DOHH2 (cell line): Measurements from ENCODE around the gene MYL5.

ENCODE experiments used
- CTCF ChIP-seq: fragments of 200-600 bp; sonication (generic); IDR thresholded peaks from one replicate; pipeline ENCODE4 v1.5.1; 2014; ENCODE audit warnings: antibody characterized with exemption, mild to moderate bottlenecking, low read depth, low read length; ENCODE audit not compliant: poor library complexity, severe bottlenecking
- EZH2phosphoT487 ChIP-seq: fragments of 200-600 bp; sonication (generic); IDR thresholded peaks from 2 replicates; pipeline ENCODE4 v1.6.1; 2017; ENCODE audit warnings: borderline replicate concordance, mild to moderate bottlenecking, antibody characterized with exemption, low read length, moderate library complexity, mixed read lengths

DNA sequence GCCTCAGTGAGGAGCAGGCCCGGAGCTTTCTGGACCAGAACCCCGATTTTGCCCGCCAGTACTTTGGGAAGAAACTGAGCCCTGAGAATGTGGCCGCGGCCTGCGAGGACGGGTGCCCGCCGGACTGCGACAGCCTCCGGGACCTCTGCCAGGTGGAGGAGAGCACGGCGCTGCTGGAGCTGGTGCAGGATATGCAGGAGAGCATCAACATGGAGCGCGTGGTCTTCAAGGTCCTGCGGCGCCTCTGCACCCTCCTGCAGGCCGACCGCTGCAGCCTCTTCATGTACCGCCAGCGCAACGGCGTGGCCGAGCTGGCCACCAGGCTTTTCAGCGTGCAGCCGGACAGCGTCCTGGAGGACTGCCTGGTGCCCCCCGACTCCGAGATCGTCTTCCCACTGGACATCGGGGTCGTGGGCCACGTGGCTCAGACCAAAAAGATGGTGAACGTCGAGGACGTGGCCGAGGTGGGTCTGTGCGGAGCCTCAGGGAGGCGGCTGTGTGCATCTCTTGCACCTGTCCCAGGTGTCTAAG lies 48.6 kb upstream of the MYL5 start:
- TF ChIP-seq CTCF (no peak), EZH2phosphoT487 (no peak)
